ENCODE measurements around the gene TRIM21. TPM values are rescaled to one million over a fixed set of nuclear protein-coding genes. Genes with fewer than 3 reads are reported as not detected.
"Not testable (repeated sequence)": the region's sequence is repeated elsewhere in the genome, so short reads cannot be mapped to it uniquely, and the experiment has no call there.

Gene TRIM21
- 23.0 TPM for total RNA-seq

GRCh38 chr11:4393209-4393857, at the start of gene TRIM21:
Gene TRIM21, minus strand, starts transcription at chr11:4393702. Its CDS starts 3,293 bp downstream, at chr11:4390409.
- peak; percentile 90 for DNase-seq (ENCODE audit: low spot score)

GRCh38 chr11:4441515-4441914, 48.0 kb upstream of the TRIM21 start:
- DNase-seq (ENCODE audit: low spot score) = no peak

GRCh38 chr11:4436411-4436810, 42.9 kb upstream of the TRIM21 start:
- DNase-seq (ENCODE audit: low spot score) = no peak

- DNase-seq (ENCODE audit: low spot score) = no peak
Observed at GRCh38 chr11:4433856-4434255, 40.4 kb upstream of the TRIM21 start.

GRCh38 chr11:4430051-4430450, 36.5 kb upstream of the TRIM21 start:
- no peak for DNase-seq (ENCODE audit: low spot score)

- no peak for DNase-seq (ENCODE audit: low spot score)
Observed at GRCh38 chr11:4418403-4418802, 24.9 kb upstream of the TRIM21 start.

GRCh38 chr11:4416816-4417215, 23.3 kb upstream of the TRIM21 start:
- no peak for DNase-seq (ENCODE audit: low spot score)

GRCh38 chr11:4416306-4416705, 22.8 kb upstream of the TRIM21 start:
- DNase-seq (ENCODE audit: low spot score) = no peak

- DNase-seq (ENCODE audit: low spot score) = not testable (repeated sequence)
Observed at GRCh38 chr11:4406206-4406605, 12.7 kb upstream of the TRIM21 start.

GRCh38 chr11:4393858-4394223, 339 bp upstream of the TRIM21 start:
- DNase-seq (ENCODE audit: low spot score) = no peak

- no peak for DNase-seq (ENCODE audit: low spot score)
Observed at GRCh38 chr11:4388221-4388620, 5.3 kb downstream of the TRIM21 start.

- DNase-seq (ENCODE audit: low spot score) = no peak
Observed at GRCh38 chr11:4385978-4386740, 7.3 kb downstream of the TRIM21 start.

GRCh38 chr11:4381901-4382300, 11.6 kb downstream of the TRIM21 start:
- no peak for DNase-seq (ENCODE audit: low spot score)

GRCh38 chr11:4375431-4376140, 17.9 kb downstream of the TRIM21 start:
- DNase-seq (ENCODE audit: low spot score) = no peak

- no peak for DNase-seq (ENCODE audit: low spot score)
Observed at GRCh38 chr11:4370166-4370565, 23.3 kb downstream of the TRIM21 start.

GRCh38 chr11:4368286-4368685, 25.2 kb downstream of the TRIM21 start, which contains the start of gene OR52B4:
Gene OR52B4, minus strand, starts transcription at chr11:4368386. Its CDS starts 91 bp downstream, at chr11:4368295.
- no peak for DNase-seq (ENCODE audit: low spot score)

GRCh38 chr11:4348142-4348541, 45.4 kb downstream of the TRIM21 start:
- DNase-seq (ENCODE audit: low spot score) = not testable (repeated sequence)

- DNase-seq (ENCODE audit: low spot score) = not testable (repeated sequence)
Observed at GRCh38 chr11:4345366-4345765, 48.1 kb downstream of the TRIM21 start.

Measured in ureter (tissue), 1 donor.